GM12872 (cell line): ENCODE data around the gene RSRC1.

Experiments used
- TF ChIP-seq, protein P1 (sequence below): IDR thresholded peaks from 3 replicates; pipeline ENCODE4 v1.5.1; 2011; ENCODE audit warnings: low read depth, mild to moderate bottlenecking, low read length, moderate library complexity; ENCODE audit not compliant: insufficient read depth

The RSRC1 gene

DNA sequence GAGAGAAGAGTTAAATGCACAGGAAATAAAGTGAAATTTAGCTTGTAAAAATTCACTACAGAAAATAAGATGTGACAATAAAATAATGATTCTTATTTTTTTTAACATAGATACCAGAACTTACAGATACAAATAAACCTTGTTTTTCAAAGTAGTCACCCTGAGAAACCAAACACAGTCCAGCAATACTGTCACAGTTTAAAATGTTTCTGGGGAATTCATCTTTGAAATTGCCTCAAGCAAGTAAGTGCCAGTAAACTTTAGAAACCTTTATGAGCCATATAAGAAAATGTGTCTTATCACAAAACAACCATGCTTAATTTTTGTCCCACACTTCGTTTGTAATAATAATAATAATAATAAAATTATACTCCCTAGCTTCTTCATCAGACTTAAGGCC is 23.5 kb upstream of the RSRC1 start:
- TF ChIP-seq, protein P1, sequence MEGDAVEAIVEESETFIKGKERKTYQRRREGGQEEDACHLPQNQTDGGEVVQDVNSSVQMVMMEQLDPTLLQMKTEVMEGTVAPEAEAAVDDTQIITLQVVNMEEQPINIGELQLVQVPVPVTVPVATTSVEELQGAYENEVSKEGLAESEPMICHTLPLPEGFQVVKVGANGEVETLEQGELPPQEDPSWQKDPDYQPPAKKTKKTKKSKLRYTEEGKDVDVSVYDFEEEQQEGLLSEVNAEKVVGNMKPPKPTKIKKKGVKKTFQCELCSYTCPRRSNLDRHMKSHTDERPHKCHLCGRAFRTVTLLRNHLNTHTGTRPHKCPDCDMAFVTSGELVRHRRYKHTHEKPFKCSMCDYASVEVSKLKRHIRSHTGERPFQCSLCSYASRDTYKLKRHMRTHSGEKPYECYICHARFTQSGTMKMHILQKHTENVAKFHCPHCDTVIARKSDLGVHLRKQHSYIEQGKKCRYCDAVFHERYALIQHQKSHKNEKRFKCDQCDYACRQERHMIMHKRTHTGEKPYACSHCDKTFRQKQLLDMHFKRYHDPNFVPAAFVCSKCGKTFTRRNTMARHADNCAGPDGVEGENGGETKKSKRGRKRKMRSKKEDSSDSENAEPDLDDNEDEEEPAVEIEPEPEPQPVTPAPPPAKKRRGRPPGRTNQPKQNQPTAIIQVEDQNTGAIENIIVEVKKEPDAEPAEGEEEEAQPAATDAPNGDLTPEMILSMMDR: no peak

GRCh38 chr3:158086776-158087175 is 23.1 kb upstream of the RSRC1 start:
- TF ChIP-seq, protein P1: no peak

DNA sequence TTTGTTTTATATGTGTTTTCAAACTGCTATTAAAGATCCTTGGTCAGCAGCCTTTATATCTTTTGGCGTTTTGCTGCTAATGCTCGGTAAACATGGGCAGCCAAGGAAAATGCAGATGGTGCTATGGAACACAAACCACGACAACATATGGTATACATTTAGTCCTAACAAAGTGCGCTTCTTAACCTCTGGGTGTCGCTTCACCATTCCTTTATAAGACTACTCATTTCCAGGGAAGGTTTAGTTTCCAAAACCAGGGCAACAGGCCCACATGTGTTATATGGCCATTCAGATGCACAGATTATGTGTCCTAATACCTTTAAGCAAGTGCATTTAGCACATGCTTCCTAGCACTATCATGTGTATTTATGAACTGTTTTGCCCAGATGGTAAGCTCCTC is 18.4 kb upstream of the RSRC1 start:
- TF ChIP-seq, protein P1: 0 out of 3 replicates have a peak, but pooled peaks have one; percentile 35

GRCh38 chr3:158093526-158093925 is 16.4 kb upstream of the RSRC1 start:
- TF ChIP-seq, protein P1: no peak

GRCh38 chr3:158094235-158095110 is 15.4 kb upstream of the RSRC1 start:
- TF ChIP-seq, protein P1: peak; percentile 25; the same call in 1 of the 3 replicates

GRCh38 chr3:158095111-158095813 is 14.6 kb upstream of the RSRC1 start:
- TF ChIP-seq, protein P1: no peak
